Nephron (organoid): ENCODE data around the gene GABARAPL1.
"Not testable (repeated sequence)": the region's sequence is repeated elsewhere in the genome, so short reads cannot be mapped to it uniquely, and the experiment has no call there.

Experiments
- H3K27ac Mint-ChIP-seq, 3 experiments: 2 replicates each; pipeline ENCODE4 v1.8.0; 2020; ENCODE audit warnings: mixed read lengths in 3 of 3, mild to moderate bottlenecking in 2 of 3, moderate library complexity in 1 of 3
- H3K27me3 Mint-ChIP-seq: 2 replicates; pipeline ENCODE4 v1.8.0; 2021; ENCODE audit warnings: low read depth, mild to moderate bottlenecking, moderate library complexity, mixed read lengths
- H3K36me3 Mint-ChIP-seq: 2 replicates; pipeline ENCODE4 v1.8.0; 2020; ENCODE audit warnings: low read depth, mixed read lengths
- H3K4me1 Mint-ChIP-seq: 2 replicates; pipeline ENCODE4 v1.8.0; 2020; ENCODE audit warnings: mixed read lengths
- H3K4me3 Mint-ChIP-seq, 3 experiments: 2 replicates each; pipeline ENCODE4 v1.8.0; 2020; ENCODE audit warnings: mild to moderate bottlenecking in 3 of 3, mixed read lengths in 3 of 3, moderate library complexity in 2 of 3
- H3K9me3 Mint-ChIP-seq: 2 replicates; pipeline ENCODE4 v1.8.0; 2020; ENCODE audit warnings: mixed read lengths
- CTCF ChIP-seq, 3 experiments: fragments of 200-600 bp; sonication (generic); IDR thresholded peaks; one replicate each; pipeline ENCODE4 v1.5.0; 2021; ENCODE audit warnings: antibody characterized with exemption in 3 of 3; ENCODE audit not compliant: unreplicated experiment in 3 of 3

GABARAPL1 gene

GRCh38 chr12:10214136-10214894 is 1.6 kb downstream of the GABARAPL1 start:
- Mint-ChIP-seq H3K4me1 (peaks cover 24% of the 10 kb centered on the region), H3K9me3 (no peaks in the 10 kb centered on the region), H3K36me3 (peaks cover 5% of the 10 kb centered on the region), H3K4me3 (peak overlapping the region; percentile 96 to 97 (median 97)), H3K27ac (peak overlapping the region; percentile 98 to 99 (median 98)), H3K27me3 (no peaks in the 10 kb centered on the region)
- TF ChIP-seq CTCF (IDR thresholded peaks at IDR 0.05; ENCODE audit: unreplicated experiment in 3 of 3), result no peak

GRCh38 chr12:10214895-10215267 is 2.2 kb downstream of the GABARAPL1 start:
- peaks cover 24% of the 10 kb centered on the region for H3K4me1 Mint-ChIP-seq
- no peaks in the 10 kb centered on the region for H3K27me3 Mint-ChIP-seq
- H3K4me3 Mint-ChIP-seq, result peak overlapping the region; percentile 96 to 97 (median 97)
- peaks cover 7% of the 10 kb centered on the region for H3K36me3 Mint-ChIP-seq
- H3K27ac Mint-ChIP-seq, result peak overlapping the region; percentile 98 to 99 (median 98)
- H3K9me3 Mint-ChIP-seq, result no peaks in the 10 kb centered on the region
- no peak for TF ChIP-seq CTCF (IDR thresholded peaks at IDR 0.05; ENCODE audit: unreplicated experiment in 3 of 3)

GRCh38 chr12:10215436-10215835 is 2.8 kb downstream of the GABARAPL1 start:
- Mint-ChIP-seq H3K4me3 (peak overlapping the region; percentile 96 to 97 (median 97)), H3K27me3 (no peaks in the 10 kb centered on the region), H3K9me3 (no peaks in the 10 kb centered on the region), H3K36me3 (peaks cover 13% of the 10 kb centered on the region), H3K27ac (peak overlapping the region in 2 of 3 experiments; percentile 98 to 99), H3K4me1 (peaks cover 24% of the 10 kb centered on the region)
- TF ChIP-seq CTCF (IDR thresholded peaks at IDR 0.05; ENCODE audit: unreplicated experiment in 3 of 3), result no peak

GRCh38 chr12:10215946-10216345 is 3.3 kb downstream of the GABARAPL1 start:
- not testable (repeated sequence) for H3K9me3 Mint-ChIP-seq, H3K4me3 Mint-ChIP-seq, H3K27me3 Mint-ChIP-seq, H3K27ac Mint-ChIP-seq
- H3K36me3 Mint-ChIP-seq, result peaks cover 18% of the 10 kb centered on the region
- H3K4me1 Mint-ChIP-seq, result peaks cover 24% of the 10 kb centered on the region

GRCh38 chr12:10218021-10218420 is 5.3 kb downstream of the GABARAPL1 start:
- H3K27ac Mint-ChIP-seq, result no peak overlapping the region
- peaks cover 5% of the 10 kb centered on the region for H3K27me3 Mint-ChIP-seq
- no peaks in the 10 kb centered on the region for H3K9me3 Mint-ChIP-seq
- TF ChIP-seq CTCF (IDR thresholded peaks at IDR 0.05; ENCODE audit: unreplicated experiment in 3 of 3), result no peak
- no peak overlapping the region for H3K4me3 Mint-ChIP-seq
- H3K36me3 Mint-ChIP-seq, result peaks cover 39% of the 10 kb centered on the region
- H3K4me1 Mint-ChIP-seq, result peaks cover 19% of the 10 kb centered on the region

- peaks cover 57% of the 10 kb centered on the region for H3K36me3 Mint-ChIP-seq
- peaks cover 5% of the 10 kb centered on the region for H3K27me3 Mint-ChIP-seq
- H3K4me1 Mint-ChIP-seq, result no peaks in the 10 kb centered on the region
- no peak overlapping the region for H3K4me3 Mint-ChIP-seq
- TF ChIP-seq CTCF (IDR thresholded peaks at IDR 0.05; ENCODE audit: unreplicated experiment in 3 of 3), result no peak
- no peaks in the 10 kb centered on the region for H3K9me3 Mint-ChIP-seq
- no peak overlapping the region for H3K27ac Mint-ChIP-seq
These were observed 7.9 kb downstream of the GABARAPL1 start for GRCh38 chr12:10220398-10221077.
